Measurements from ENCODE around the gene GRIK4. TPM values are rescaled to one million over a fixed set of nuclear protein-coding genes. Genes with fewer than 3 reads are reported as not detected.
"Not testable (repeated sequence)": the region's sequence is repeated elsewhere in the genome, so short reads cannot be mapped to it uniquely, and the experiment has no call there.

GRIK4 gene
- total and polyA plus RNA-seq, 4 donors: 0.41 to 4.9 (median 1.7) TPM

GRCh38 chr11:120622189-120622875 lies 110.8 kb downstream of the GRIK4 start:
- TF ChIP-seq, protein P1, sequence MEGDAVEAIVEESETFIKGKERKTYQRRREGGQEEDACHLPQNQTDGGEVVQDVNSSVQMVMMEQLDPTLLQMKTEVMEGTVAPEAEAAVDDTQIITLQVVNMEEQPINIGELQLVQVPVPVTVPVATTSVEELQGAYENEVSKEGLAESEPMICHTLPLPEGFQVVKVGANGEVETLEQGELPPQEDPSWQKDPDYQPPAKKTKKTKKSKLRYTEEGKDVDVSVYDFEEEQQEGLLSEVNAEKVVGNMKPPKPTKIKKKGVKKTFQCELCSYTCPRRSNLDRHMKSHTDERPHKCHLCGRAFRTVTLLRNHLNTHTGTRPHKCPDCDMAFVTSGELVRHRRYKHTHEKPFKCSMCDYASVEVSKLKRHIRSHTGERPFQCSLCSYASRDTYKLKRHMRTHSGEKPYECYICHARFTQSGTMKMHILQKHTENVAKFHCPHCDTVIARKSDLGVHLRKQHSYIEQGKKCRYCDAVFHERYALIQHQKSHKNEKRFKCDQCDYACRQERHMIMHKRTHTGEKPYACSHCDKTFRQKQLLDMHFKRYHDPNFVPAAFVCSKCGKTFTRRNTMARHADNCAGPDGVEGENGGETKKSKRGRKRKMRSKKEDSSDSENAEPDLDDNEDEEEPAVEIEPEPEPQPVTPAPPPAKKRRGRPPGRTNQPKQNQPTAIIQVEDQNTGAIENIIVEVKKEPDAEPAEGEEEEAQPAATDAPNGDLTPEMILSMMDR (IDR thresholded peaks at IDR 0.05; ENCODE audit: control extremely low read depth, extremely low read depth): no peak
- Histone ChIP-seq H3K9me3 (ENCODE audit: control insufficient read depth in 4 of 4, insufficient read depth in 3 of 4, low read length in 3 of 4) (peaks cover 0 to 7% (median 0%) of the 10 kb centered on the region in 4 donors), H3K27me3 (ENCODE audit: control insufficient read depth in 3 of 3, insufficient read depth in 3 of 3, low read length in 2 of 3) (no peaks in the 10 kb centered on the region), H3K4me1 (ENCODE audit: control insufficient read depth in 5 of 5, insufficient read depth in 5 of 5, low read length in 5 of 5) (peaks cover 0 to 16% (median 2%) of the 10 kb centered on the region in 5 donors), H3K36me3 (ENCODE audit: control insufficient read depth in 4 of 4, insufficient read depth in 4 of 4, low read length in 4 of 4) (no peaks in the 10 kb centered on the region), H3K27ac (ENCODE audit: low read depth in 1 of 2, low read length in 1 of 2) (no peak overlapping the region), H3K4me3 (no peak overlapping the region), H3K9ac (ENCODE audit: insufficient read depth in 1 of 2, low read length in 2 of 2) (peak overlapping the region in 1 of 2 donors; percentile 54)
- WGBS, 2 donors: 51 to 60% methylated on average over 7 of the region's 7 CpGs
- DNase-seq: peak; percentile 78 to 92 (median 90)
- no peak for ATAC-seq (ENCODE audit: insufficient read depth, low FRiP score)

GRCh38 chr11:120624992-120625391 lies 113.4 kb downstream of the GRIK4 start:
- not testable (repeated sequence) for H3K36me3 ChIP-seq (ENCODE audit: control insufficient read depth in 4 of 4, insufficient read depth in 4 of 4, low read length in 4 of 4); H3K4me3 ChIP-seq; H3K27me3 ChIP-seq (ENCODE audit: control insufficient read depth in 3 of 3, insufficient read depth in 3 of 3, low read length in 2 of 3); DNase-seq; H3K9me3 ChIP-seq (ENCODE audit: control insufficient read depth in 4 of 4, insufficient read depth in 3 of 4, low read length in 3 of 4); ATAC-seq (ENCODE audit: insufficient read depth, low FRiP score); H3K27ac ChIP-seq (ENCODE audit: low read depth in 1 of 2, low read length in 1 of 2); H3K9ac ChIP-seq (ENCODE audit: insufficient read depth in 1 of 2, low read length in 2 of 2)
- H3K4me1 ChIP-seq (ENCODE audit: control insufficient read depth in 5 of 5, insufficient read depth in 5 of 5, low read length in 5 of 5): peaks cover 0 to 18% (median 2%) of the 10 kb centered on the region in 5 donors
- 95 to 96% methylated on average over 12 of the region's 12 CpGs for WGBS, 2 donors

DNA sequence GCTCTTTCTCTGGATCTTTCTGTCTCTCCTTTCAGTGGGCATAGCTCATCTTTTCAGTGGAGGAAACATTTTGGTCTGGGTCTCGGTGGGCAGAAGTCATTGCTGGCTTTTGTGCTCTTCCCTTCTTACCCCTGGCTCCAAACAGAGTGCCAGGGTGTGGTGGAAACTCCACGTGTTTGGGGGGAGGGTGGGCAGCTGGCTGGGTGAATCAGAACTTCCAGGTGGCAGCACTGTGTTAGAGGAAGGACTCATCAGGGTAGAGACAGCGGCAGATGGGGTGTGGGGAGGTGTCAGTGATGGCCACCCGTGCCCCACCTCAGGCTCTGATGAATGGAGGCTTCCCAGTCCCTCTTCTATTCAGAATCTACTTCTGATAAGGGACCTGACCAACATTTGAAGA lies 114.0 kb downstream of the GRIK4 start:
- peaks cover 0 to 18% (median 2%) of the 10 kb centered on the region in 5 donors for H3K4me1 ChIP-seq (ENCODE audit: control insufficient read depth in 5 of 5, insufficient read depth in 5 of 5, low read length in 5 of 5)
- H3K4me3 ChIP-seq: no peak overlapping the region
- no peak for DNase-seq
- H3K9me3 ChIP-seq (ENCODE audit: control insufficient read depth in 4 of 4, insufficient read depth in 3 of 4, low read length in 3 of 4): no peaks in the 10 kb centered on the region
- H3K27me3 ChIP-seq (ENCODE audit: control insufficient read depth in 3 of 3, insufficient read depth in 3 of 3, low read length in 2 of 3): no peaks in the 10 kb centered on the region
- no peaks in the 10 kb centered on the region for H3K36me3 ChIP-seq (ENCODE audit: control insufficient read depth in 4 of 4, insufficient read depth in 4 of 4, low read length in 4 of 4)
- 56 to 65% methylated on average over 4 of the region's 4 CpGs for whole genome bisulfite sequencing, 2 donors
- no peak overlapping the region for H3K27ac ChIP-seq (ENCODE audit: low read depth in 1 of 2, low read length in 1 of 2)
- no peak overlapping the region for H3K9ac ChIP-seq (ENCODE audit: insufficient read depth in 1 of 2, low read length in 2 of 2)
- ATAC-seq (ENCODE audit: insufficient read depth, low FRiP score): no peak
- TF ChIP-seq, protein P1 (IDR thresholded peaks at IDR 0.05; ENCODE audit: control extremely low read depth, extremely low read depth): no peak

DNA sequence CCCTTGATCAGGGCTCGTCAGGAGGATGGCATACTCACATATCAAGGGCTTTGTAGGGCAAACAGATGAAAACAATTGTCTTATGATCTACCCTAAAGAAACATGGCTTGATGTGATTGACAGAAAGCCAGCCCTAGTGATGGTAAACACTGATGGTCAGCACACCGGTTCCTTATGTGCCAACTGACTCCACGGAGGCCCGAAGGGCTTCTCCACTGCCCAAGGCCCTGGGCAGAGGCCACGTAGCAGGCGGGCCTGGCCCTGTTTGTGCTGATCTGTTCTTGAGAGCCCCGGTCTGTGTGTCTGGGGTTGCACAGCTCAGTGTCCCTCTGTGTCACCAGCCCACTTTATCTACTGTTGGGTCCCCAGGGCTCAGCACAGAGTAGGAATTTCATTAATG lies 115.2 kb downstream of the GRIK4 start:
- WGBS, 2 donors: 91% methylated on average over 7 of the region's 7 CpGs
- TF ChIP-seq, protein P1 (IDR thresholded peaks at IDR 0.05; ENCODE audit: control extremely low read depth, extremely low read depth): no peak
- Histone ChIP-seq H3K36me3 (ENCODE audit: control insufficient read depth in 4 of 4, insufficient read depth in 4 of 4, low read length in 4 of 4) (no peaks in the 10 kb centered on the region), H3K9ac (ENCODE audit: insufficient read depth in 1 of 2, low read length in 2 of 2) (no peak overlapping the region), H3K9me3 (ENCODE audit: control insufficient read depth in 4 of 4, insufficient read depth in 3 of 4, low read length in 3 of 4) (no peaks in the 10 kb centered on the region), H3K4me1 (ENCODE audit: control insufficient read depth in 5 of 5, insufficient read depth in 5 of 5, low read length in 5 of 5) (peaks cover 0 to 15% (median 2%) of the 10 kb centered on the region in 5 donors), H3K27ac (ENCODE audit: low read depth in 1 of 2, low read length in 1 of 2) (no peak overlapping the region), H3K27me3 (ENCODE audit: control insufficient read depth in 3 of 3, insufficient read depth in 3 of 3, low read length in 2 of 3) (no peaks in the 10 kb centered on the region), H3K4me3 (no peak overlapping the region)
- DNase-seq (no peak), ATAC-seq (ENCODE audit: insufficient read depth, low FRiP score) (no peak)

Measured in lung (tissue), 12 donors.